A172 (cell line): ENCODE results near the gene TBX2. TPM values are rescaled to one million over a fixed set of nuclear protein-coding genes. Genes with fewer than 3 reads are reported as not detected.

Experiments used
- DNase-seq: peaks from one replicate; pipeline ENCODE4 v3.0.0-alpha.2; 2015; ENCODE audit warnings: low spot score
- total RNA-seq: library from RNA; depleted of rRNA; stranded (reverse); fragments of >200 nt; shearing (Covaris generic); gene quantifications from 2 replicates; pipeline ENCODE4 v1.2.3, GENCODE V29; 2014

Gene TBX2
- total RNA-seq, 1 experiment from 2014 or later: 1.7 TPM

DNA sequence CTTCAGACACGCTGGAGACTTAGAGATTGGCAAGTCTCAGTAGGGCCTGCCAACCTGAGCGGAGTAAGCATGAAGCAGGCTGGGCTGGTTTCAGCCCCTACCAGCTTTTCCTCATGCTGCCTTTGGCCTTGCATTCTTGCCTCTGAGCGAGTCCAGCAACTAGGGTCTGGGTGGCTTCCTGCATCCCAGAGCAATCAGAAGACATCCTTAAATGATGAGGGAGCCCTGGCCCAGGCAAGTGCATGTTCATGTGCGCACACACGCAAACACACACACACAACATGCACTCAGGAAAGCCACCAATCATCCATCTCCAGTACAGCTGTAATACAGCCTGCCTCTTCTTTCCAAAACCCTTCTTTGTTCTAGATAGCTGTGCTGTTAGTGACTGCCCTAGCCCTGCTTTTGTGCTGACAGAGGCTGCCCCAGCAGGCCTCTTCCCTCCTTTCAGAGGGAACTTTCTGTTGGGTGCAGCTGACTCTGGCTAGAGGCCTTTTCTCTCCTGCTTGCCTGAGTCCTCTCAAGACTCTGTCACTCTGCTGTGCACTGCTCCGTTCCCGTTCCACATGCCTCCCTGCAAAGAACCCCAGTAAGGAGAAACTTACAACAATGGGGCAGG is 30.7 kb upstream of the TBX2 start:
- no peak for DNase-seq

DNA sequence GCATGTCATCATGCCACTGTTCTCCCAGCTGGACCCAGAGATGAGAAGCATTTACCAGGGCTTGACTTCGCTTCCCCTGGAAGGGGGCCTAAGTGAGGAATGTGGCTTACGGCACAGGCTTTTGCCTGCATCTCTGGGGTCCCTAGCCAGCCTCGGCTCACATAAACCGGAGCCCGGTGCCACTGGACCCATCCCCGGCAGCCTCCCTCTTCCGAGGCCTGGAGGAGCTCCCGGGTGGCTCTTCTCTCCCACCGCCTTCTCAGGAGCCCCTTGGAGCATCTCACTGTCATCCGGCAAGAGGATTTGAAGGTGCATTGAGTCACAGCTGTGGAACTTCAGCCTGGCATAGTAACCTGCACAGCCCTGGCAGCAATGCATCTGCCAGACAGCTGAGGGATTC is 29.9 kb upstream of the TBX2 start:
- no peak for DNase-seq

DNA sequence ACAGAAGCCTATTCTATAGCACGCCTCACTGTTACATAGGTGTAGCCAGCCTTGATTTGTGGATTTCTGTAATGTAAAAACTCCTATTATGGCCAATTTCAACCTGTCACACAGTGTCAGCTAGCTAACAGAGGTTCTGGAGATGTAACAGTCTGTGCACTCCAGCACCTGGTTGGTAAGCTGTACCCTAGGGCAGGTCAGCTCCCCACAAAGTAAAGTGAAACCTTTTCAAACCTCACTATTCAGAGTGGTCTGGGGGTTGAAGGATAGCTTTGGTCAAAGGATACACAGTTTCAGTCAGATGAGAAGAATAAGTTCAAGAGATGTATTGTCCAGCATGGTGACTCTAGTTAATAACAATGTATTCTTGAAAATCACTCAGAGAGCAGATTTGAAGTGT is 28.5 kb upstream of the TBX2 start:
- DNase-seq: no peak

DNA sequence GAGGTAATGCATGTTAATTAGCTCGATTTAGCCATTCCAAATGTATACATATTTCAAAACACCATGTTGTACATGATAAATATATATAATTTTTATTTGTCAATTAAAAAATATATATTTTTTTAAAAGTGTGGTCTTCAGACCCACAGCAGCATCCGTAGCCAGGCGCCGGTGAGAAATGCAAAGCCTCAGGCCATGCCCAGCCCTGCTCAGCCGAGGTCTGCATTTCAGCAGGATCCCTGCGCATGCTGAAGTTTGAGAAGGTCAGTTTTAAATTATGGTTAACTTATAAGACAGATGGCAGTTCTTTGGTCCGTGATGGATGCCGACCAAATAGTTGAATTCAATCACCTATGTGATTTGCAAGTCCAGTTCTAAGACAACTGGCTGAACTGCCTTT is 28.0 kb upstream of the TBX2 start:
- no peak for DNase-seq

DNA sequence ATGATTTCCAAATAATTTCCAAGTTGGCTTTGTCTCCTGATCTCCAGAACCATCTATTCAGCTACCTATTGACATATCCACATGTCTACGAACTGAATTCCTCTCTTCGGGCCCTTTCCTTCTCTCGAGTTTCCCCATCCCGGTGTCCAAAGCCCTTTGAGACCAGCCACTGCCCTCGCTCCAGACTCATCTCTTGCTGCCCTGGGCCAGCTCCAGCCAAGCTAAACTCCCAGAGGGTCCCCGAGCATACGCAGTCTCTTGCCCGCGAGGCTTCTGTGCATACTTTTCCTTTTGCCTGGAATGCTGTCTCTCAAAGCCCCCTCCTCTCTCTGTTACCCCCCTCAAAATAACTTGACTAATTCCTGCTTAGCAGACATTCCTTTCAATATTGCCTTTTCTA is 27.2 kb upstream of the TBX2 start:
- no peak for DNase-seq

DNA sequence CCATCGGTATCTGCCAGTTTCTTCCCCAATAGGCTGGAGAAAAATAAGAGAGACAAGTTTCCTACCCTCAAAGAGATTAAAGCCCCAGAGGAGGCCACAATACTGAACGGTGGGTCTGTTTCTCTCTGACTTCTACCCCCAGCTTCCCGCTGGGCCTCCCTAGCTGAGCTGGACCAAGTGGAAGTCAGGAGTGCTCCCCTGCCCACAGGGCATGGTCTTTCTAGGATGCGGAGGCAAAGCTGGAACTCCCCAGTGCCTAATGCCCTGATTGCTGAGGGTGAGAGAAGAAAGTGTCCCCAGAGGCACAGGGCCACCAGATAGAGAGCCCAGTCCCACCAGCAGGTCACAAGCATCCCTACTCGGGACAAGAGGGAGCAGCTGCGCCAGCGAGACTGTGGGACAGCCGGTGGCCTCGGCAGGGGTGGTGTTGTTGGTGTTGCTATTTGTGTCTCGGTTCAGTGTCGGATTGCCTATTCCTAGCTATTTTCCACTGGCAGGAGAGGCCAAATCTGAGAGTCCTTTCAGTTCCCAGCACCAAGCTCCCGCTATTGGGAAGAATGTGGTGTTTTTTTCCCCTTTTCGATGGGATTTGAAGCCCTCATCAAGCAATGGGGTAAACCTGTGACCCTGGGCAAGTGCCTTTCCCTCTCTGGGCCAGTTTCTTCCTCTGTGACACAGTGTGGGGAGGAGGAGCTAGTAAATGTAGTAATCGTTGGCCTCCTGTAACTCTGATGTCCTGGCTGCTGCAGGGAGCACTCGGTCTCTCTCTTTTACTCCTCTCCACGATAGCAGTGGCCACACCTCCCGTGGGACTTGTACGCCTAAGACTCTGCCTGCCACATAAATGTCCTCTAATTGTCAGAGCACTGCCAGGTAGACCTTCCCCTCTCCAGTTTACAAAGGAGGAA is 22.5 kb upstream of the TBX2 start:
- no peak for DNase-seq

DNA sequence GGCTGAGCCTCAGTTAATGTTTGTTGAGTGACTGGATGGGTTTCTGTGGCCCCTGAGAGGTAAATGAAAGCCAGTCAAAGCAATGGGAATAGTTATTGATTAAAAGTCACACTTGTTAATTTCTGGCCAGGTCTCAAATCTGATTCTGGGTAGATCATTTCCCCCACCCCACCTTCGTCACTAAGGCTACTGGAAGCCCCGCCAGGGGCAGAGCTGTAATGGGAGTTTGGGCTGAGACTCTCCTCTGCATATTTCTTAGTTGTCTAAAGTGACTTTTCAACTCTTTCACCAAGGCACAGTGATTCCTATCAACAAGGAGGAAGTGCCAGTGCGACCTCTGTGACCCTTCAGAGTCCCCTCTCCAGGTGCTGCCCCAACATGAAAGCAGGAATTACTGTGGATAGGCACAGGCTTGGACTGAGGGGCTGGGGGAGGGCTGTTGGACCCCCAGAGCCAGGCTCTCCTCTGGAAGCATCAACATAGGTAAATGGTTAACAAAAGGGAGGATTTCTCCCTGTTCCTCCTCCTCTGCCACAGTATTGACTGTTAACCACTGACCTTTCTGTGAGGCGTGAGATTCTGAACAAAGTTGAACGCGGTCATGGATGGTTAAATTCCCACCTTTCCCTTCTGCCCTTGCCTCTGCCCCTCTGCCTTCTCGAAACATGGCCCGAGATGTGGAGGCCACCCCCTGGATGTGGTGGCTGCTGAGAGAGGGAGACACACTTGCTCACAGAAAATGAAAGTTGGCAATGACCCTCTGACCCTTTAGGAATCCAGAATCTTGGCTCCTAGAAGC is 20.8 kb upstream of the TBX2 start:
- DNase-seq: no peak

DNA sequence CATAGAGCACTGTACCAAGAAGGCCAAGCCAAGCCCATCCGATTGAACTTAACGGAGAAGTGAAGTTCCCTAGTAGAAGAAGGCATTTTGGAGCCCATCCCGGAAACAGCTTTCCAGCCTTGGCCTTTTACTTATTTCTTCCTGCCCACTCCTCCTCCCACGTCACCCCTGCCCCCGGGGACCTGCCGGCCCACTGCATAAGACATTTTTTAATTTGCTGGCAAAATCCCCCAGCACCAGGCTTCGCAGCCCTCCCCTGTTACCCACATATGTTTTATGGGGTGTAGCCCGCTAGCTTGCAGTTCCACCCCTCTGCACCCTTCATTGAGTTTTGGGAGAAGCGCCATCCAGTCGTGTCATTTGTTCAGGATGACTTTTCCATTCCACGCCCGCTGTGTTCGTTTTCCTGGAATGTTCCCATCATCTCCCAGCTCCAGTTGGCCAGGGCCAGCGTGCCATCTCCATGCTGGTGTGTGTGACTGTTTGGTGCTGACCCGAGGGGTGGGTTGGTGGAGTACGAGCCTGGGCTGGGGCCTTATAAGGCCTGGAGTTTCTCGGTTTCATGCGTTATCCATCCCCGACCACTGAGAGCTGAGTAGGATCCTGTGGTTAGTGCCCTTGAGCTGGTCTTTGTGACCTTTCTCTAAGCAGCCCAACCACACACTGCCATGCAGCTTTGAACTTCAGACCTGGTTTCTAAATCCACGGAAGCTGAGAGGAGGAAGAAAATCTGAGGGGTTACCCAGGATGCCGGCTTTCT is 20.0 kb upstream of the TBX2 start:
- no peak for DNase-seq

DNA sequence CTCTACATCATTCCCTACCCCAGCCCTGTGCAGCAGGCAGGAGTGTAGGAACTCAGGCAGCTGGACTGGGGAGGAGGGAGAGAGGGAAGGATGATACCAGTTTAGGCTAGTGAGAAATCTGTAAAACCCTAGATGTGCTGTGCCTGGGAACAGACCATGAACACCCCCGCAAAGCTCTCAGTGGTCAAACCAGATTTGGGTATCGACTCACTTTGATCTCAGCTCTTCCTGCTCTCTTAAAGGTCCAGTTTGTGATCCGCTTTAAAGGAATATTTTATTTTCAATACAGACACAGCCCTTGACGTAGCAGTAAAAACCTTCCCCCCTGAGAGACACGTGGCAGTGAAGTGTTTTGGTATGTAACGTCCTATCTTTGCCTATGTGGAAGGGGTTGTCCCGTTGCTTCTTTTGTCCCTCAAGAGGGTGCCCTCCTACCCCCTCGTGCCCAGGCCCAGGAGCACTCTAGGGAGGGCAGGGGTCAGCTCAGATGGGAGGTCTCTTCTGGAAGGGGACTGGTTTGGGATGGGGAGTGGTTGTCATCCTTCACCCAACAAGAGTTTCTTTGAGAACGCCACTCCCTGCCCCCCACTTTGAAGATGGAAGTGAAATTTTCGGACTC is 19.3 kb upstream of the TBX2 start:
- no peak for DNase-seq

DNA sequence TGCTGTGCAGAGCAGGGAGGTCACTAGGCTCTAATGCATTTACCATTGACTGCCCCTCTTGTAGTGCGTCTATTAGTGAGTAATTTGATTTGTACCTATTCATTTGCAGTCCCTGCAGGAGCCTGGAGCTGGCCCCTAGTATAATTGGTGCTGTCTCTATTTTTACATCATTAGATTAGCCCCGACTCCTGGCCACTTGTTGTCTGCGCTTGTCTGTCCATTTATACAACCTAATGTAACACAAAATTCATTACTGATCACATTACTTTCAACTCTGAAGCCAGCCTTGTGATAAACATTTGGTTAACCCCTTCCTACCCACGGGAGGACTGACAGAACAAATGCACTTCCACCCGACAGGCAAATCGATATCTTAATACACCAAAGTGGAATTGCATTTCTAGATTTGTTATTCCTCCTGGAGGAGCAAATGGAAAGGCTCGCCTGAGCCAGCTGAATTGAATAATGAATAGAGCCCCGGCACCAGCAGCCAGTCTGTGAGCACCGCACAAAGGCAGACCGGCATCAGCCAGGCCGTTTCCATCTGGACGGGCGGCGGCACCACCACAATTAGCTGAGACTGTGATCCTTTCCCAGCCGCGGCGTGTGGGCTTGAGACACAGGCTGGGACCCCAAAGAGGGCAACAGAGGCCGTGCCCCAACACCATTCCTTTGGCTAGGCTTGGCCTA is 18.7 kb upstream of the TBX2 start:
- DNase-seq: no peak

DNA sequence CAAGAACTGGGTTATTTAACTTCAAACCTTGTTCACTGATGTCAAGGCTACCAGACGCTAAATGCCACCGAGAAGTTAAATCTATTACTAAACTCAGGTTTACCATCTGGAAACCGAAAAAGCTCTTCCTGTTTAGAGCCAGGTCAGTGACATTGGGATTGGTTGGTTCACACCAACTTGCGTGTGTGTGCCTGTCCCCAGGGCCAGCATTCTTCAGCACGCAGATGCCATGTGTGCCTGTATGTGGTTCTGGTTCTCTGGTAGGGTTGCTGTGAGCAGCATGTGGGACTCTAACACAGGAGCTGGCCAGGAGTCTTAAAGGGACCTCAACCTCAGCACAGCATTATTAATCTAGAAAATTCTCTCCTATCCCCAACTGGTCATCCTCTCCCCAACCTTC is 18.1 kb upstream of the TBX2 start:
- no peak for DNase-seq

DNA sequence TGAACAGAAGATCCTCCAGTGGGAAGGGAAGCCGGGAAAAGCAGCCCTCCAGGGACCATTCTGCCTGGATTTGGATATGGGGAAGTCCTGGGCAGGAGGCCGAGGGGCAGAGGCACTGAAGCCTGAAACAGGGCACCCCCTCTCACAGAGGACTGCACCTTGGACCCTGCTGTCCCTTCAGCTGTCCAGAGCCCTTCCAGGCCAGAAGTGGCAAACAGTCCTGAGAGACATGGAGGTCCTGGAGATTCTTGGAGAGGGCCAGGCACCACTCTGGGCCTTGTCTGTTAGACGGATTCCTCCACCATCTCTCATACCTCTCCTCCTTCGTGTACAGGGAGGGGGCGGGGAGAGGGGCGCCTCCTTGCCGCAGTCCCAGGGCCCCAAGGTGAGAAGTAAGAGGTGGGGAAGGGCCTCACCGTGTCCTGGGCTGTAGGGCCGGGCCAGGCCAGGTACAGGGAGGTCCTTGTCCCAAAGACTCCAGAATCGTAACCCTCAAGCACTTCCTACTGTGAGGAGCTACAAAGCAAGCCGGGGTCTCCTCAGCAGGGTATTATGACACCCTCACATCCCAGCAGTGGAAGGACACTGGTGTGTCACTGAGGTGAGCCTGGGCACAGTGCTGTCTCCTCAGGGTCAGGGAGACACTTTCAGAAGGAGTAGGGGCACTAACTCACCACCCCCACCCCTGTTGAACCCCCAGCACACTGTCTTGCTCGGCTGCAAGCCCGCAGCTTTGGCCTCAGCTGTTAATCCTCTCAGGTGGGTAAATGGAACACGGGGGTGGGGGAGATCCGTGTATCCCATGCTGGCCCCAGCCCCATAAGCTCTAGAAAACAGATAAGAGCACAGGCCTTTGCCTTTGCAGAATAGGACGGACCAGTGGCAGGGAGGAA is 16.6 kb upstream of the TBX2 start:
- no peak for DNase-seq

DNA sequence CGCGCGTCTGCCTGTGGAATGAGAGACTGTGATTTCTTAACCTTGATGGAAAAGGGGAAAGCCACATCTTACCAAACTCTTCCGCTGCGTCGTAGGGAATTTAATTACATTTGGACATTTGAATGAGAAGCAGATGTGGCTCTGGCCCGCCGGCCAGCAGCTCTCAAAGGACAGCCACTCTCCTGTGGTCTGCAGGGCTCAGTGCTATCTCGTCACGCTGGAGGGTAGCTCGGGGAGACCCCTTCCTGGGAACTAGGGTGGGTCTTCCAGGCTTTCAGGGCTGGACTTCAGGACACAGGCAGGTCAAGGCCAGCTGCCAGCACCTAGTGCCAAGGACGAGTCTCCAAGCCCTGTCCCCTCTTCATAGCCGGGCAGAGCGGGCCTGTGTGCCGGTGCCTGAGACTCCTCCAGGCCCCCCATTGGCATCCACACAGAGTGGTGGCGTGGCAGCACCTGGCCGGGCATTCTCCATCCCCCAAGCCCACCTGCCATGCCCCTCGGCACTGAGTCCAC is 15.9 kb upstream of the TBX2 start:
- DNase-seq: no peak

DNA sequence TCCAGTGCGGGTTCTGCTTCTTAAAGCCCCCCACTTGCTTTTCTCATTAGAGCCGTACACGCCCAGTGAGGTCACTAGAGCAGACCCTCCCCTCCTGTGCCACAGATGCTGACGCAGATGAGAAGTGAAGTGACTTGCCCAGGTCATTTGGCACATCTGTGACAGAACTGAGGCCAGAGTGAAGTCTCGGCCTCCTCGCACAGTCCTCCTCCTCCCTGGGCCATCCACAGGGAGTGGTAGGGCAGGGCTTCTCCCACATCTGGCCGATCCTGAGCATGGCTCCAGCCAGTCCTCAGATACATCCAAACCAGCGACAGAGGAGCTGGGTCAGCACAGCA is 15.3 kb upstream of the TBX2 start:
- DNase-seq: no peak

DNA sequence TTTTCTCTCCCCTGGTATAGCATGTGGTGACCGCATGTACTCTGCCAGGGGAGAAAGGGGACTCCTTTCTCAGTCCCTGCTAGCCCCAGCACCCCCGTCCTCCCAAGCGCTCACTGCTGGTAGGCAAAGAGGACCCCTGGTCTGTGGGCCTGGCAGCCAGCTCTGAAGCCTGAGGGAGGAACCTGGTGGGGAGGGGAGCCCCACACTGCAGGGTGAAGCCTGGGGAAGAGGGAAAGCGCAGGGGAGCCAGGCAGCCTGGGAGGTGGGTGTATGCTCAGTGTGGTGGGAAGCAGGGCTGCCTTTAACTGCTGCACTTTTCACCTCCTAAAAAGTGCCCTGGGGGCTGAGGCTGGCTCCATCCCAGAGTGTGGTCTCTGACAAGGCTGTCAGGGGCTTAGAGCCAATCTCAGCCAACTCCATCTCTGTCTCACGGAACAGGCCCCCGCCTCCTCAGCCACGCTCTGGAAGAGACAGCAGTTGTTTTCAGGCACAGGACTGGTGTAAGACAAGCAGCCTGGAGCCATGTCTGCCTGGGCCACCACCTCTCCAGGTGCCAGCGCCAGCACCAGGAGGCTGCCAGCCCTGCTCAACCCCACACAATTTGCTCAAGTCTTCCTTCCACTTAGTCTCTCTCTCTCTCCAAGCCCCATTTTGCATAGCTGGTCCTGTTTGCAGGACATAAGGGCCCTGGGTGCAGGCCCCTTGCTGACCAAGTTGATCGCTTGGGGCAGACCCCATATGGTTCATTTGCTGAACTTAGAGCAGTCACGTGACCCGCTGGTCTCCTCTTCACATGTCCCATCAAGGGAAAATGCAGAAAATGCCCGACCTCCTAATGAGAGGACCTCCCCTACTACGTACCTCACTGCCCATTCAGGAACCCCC is 14.7 kb upstream of the TBX2 start:
- DNase-seq: no peak

DNA sequence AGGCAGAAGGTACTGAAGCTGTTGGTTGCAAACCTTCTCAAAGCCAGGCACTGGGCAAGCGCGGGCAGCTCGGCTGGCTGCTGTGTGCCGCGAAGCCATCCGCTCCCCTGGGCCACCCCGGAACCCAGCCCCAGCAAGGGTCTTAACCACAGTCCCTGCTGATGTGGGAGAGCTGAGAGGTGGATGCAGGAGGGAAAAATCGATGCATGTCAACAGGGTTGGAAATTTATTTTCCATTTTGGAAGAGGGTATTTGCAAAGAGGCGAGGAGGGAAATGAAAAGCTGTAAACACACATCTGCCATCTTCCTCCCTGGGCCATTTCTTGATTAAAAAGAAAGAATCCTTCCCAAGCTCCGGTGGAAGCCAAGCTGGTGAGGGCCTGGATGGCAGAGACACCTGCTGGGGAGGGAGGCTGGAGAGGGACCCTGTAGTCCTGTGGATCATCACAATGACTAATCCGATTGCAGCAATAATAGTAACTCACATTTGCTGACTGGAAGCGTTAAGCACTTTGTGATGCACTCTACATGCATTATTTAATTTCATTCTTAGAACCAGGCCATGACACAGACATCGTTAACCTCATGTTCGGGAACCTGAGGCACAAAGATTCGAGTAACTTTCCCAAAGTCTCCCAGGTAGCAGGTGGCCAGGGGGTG is 13.9 kb upstream of the TBX2 start:
- no peak for DNase-seq

DNA sequence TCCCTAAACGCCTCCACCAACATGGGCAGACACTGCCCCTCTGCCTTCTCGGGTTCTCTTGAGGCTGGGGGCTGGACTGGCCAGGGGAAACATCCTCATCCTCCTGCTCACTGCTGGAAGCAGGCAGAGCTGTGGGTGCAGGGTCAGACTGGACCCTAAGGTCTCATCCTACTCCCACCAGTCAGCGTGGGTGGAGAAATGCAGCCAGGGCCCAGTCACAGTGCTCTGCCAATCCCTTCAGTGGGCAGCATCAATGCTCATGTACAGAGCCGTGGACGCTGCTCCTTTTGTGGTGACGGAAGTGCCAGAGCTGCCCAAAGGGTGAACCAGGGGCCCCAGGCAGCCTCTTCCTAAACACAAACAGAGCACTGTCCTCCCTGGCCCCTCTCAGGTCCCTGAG is 13.4 kb upstream of the TBX2 start:
- DNase-seq: no peak

DNA sequence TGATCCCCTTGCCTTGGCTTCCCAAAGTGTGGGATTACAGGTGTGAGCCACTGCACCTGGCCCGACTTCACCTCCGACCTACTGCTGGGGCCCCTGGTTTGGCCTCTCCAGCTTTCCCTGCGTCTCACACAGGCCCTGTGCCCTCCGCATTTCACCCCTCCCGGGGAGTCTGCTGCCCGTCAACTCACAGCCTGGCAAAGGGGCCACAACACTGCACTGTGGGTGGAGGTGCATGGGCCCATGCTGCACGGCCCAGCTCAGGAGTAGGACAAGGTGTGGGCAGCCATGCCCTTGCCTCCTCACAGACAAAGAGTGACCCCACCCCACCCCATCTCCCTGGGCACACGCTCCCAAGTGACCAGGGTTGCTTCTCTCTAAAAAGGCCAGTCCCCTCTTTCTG is 12.6 kb upstream of the TBX2 start:
- DNase-seq: no peak
